Glutamatergic neuron (in vitro differentiated cells): Measurements from ENCODE around the gene ZFAND3. TPM values are rescaled to one million over a fixed set of nuclear protein-coding genes. Genes with fewer than 3 reads are reported as not detected.
"Not testable (repeated sequence)": the region's sequence is repeated elsewhere in the genome, so short reads cannot be mapped to it uniquely, and the experiment has no call there.

ENCODE experiments used
- DNase-seq: peaks from one replicate; pipeline ENCODE4 v3.0.0; 2022
- H3K27ac Mint-ChIP-seq: one replicate; pipeline ENCODE4 v1.8.0; 2020; ENCODE audit warnings: mild to moderate bottlenecking, mixed read lengths, inconsistent platforms; ENCODE audit not compliant: unreplicated experiment
- H3K27me3 Mint-ChIP-seq: one replicate; pipeline ENCODE4 v1.8.0; 2020; ENCODE audit warnings: mild to moderate bottlenecking, moderate library complexity, mixed read lengths, inconsistent platforms; ENCODE audit not compliant: unreplicated experiment
- H3K36me3 Mint-ChIP-seq: one replicate; pipeline ENCODE4 v1.8.0; 2020; ENCODE audit warnings: mild to moderate bottlenecking, mixed read lengths, inconsistent platforms; ENCODE audit not compliant: unreplicated experiment
- H3K4me1 Mint-ChIP-seq: one replicate; pipeline ENCODE4 v1.8.0; 2020; ENCODE audit warnings: mild to moderate bottlenecking, low read depth, mixed read lengths, inconsistent platforms; ENCODE audit not compliant: unreplicated experiment
- H3K4me3 Mint-ChIP-seq: one replicate; pipeline ENCODE4 v1.8.0; 2020; ENCODE audit warnings: mild to moderate bottlenecking, mixed read lengths, inconsistent platforms; ENCODE audit not compliant: unreplicated experiment
- H3K9me3 Mint-ChIP-seq: one replicate; pipeline ENCODE4 v1.8.0; 2020; ENCODE audit warnings: mild to moderate bottlenecking, moderate library complexity, mixed read lengths, inconsistent platforms; ENCODE audit not compliant: unreplicated experiment
- total RNA-seq: library from RNA; stranded (reverse); fragmentation: NEBNext Ultra II Directional; extraction: Animal tissue kit (Norgen Biotek cat#: 25700); gene quantifications from one replicate; pipeline ENCODE4 v1.2.1, GENCODE V29; 2021; ENCODE audit not compliant: unreplicated experiment
- TF ChIP-seq, protein P1 (sequence below): fragments of 200-600 bp; sonication (generic); IDR thresholded peaks from one replicate; pipeline ENCODE4 v1.5.0; 2021; ENCODE audit not compliant: partially characterized antibody, unreplicated experiment

ZFAND3 gene
- total RNA-seq, 1 donor from 2014 or later: 115 TPM

DNA sequence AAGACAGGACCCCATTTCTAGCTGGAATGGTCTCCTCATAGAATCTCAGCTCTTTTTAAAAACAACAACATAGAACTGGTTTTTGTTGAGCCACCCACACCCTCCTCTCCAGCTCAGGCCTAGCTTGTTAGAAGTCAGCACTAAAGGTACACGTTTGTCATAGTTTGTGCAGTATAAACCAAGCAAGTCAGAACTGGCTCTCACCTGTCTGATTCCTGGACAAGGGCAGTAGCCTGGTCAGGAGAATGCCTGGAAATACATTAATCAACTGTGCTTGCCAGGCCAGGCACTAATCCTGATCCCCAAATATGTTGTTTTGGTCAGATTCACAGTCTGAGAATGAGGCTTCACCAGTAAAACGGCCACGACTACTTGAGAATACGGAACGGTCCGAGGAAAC is 296.7 kb downstream of the ZFAND3 start:
- H3K4me3 Mint-ChIP-seq: no peak overlapping the region
- DNase-seq: no peak
- TF ChIP-seq, protein P1, sequence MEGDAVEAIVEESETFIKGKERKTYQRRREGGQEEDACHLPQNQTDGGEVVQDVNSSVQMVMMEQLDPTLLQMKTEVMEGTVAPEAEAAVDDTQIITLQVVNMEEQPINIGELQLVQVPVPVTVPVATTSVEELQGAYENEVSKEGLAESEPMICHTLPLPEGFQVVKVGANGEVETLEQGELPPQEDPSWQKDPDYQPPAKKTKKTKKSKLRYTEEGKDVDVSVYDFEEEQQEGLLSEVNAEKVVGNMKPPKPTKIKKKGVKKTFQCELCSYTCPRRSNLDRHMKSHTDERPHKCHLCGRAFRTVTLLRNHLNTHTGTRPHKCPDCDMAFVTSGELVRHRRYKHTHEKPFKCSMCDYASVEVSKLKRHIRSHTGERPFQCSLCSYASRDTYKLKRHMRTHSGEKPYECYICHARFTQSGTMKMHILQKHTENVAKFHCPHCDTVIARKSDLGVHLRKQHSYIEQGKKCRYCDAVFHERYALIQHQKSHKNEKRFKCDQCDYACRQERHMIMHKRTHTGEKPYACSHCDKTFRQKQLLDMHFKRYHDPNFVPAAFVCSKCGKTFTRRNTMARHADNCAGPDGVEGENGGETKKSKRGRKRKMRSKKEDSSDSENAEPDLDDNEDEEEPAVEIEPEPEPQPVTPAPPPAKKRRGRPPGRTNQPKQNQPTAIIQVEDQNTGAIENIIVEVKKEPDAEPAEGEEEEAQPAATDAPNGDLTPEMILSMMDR: no peak
- H3K9me3 Mint-ChIP-seq: peaks cover 4% of the 10 kb centered on the region
- peaks cover 3% of the 10 kb centered on the region for H3K27me3 Mint-ChIP-seq
- H3K27ac Mint-ChIP-seq: no peak overlapping the region
- no peaks in the 10 kb centered on the region for H3K36me3 Mint-ChIP-seq
- H3K4me1 Mint-ChIP-seq: peaks cover 32% of the 10 kb centered on the region

DNA sequence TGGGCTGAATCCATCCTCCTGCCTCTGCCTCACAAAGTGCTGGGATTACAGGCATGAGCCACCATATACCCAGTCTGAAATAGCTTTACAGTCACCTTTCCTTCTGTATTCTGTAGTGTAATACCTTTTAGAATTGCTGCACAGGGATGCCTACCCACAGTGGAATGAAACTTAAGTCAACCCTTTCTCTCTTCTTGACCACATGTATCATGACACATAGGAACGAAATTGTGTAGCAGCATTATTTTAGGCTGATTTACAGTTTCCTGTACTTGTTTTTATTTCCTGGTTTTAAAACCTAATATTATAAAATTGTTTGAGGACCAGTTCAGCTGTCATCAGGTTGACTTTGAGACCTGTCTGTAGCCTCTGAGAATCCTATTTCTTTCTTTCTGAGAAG is 297.8 kb downstream of the ZFAND3 start:
- no peak overlapping the region for H3K27ac Mint-ChIP-seq
- H3K36me3 Mint-ChIP-seq: peaks cover 6% of the 10 kb centered on the region
- H3K4me3 Mint-ChIP-seq: no peak overlapping the region
- peaks cover 25% of the 10 kb centered on the region for H3K4me1 Mint-ChIP-seq
- no peak for DNase-seq
- TF ChIP-seq, protein P1: no peak
- peaks cover 1% of the 10 kb centered on the region for H3K9me3 Mint-ChIP-seq
- H3K27me3 Mint-ChIP-seq: peaks cover 3% of the 10 kb centered on the region

- peaks cover 5% of the 10 kb centered on the region for H3K27me3 Mint-ChIP-seq
- no peak for DNase-seq
- TF ChIP-seq, protein P1: no peak
- peaks cover 6% of the 10 kb centered on the region for H3K9me3 Mint-ChIP-seq
- H3K27ac Mint-ChIP-seq: no peak overlapping the region
- H3K4me3 Mint-ChIP-seq: no peak overlapping the region
- peaks cover 13% of the 10 kb centered on the region for H3K36me3 Mint-ChIP-seq
- peaks cover 18% of the 10 kb centered on the region for H3K4me1 Mint-ChIP-seq
These were observed 299.4 kb downstream of the ZFAND3 start for GRCh38 chr6:38118791-38119365.

GRCh38 chr6:38119516-38119915 is 300.0 kb downstream of the ZFAND3 start:
- peaks cover 5% of the 10 kb centered on the region for H3K27me3 Mint-ChIP-seq
- no peak overlapping the region for H3K27ac Mint-ChIP-seq

DNA sequence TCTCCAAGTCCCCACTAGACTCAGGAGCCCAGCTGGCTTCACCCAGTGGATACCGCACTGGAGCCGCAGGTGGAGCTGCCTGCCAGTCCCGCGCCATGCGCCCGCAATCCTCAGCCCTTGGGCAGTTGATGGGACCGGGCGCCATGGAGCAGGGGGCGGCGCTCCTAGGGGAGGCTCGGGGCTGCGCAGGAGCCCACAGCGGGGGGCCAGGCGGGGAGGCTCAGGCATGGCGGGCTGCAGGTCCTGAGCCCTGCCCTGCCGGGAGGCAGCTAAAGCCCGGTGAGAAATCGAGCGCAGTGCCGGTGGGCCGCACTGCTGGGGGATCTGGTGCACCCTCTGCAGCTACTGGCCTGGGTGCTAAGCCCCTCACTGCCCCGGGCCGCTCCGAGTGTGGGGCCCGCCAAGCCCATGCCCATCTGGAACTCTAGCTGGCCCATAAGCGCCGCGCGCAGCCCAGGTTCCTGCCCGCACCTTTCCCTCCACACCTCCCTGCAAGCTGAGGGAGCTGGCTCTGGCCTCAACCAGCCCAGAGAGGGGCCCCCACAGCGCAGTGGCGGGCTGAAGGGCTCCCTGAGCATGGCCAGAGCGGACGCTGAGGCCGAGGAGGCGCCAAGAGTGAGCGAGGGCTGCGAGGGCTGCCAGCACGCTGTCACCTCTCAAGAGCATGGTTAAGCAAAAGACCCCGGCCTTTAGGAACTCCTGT is 304.8 kb downstream of the ZFAND3 start:
- not testable (repeated sequence) for H3K4me1 Mint-ChIP-seq, H3K27ac Mint-ChIP-seq, DNase-seq, H3K27me3 Mint-ChIP-seq, H3K9me3 Mint-ChIP-seq, H3K4me3 Mint-ChIP-seq
- peaks cover 24% of the 10 kb centered on the region for H3K36me3 Mint-ChIP-seq

More at GRCh38 chr6:38119516-38119915, 300.0 kb downstream of the ZFAND3 start:
- peaks cover 6% of the 10 kb centered on the region for H3K9me3 Mint-ChIP-seq
- no peak for DNase-seq
- H3K4me1 Mint-ChIP-seq: peaks cover 13% of the 10 kb centered on the region
- H3K36me3 Mint-ChIP-seq: peaks cover 13% of the 10 kb centered on the region
- H3K4me3 Mint-ChIP-seq: no peak overlapping the region
- TF ChIP-seq, protein P1: no peak
